Renal pelvis (tissue), 4 donors: ENCODE data around the gene TCAP. TPM values are rescaled to one million over a fixed set of nuclear protein-coding genes. Genes with fewer than 3 reads are reported as not detected.
"Not testable (repeated sequence)": the region's sequence is repeated elsewhere in the genome, so short reads cannot be mapped to it uniquely, and the experiment has no call there.

ENCODE experiments used
- DNase-seq: peaks from one replicate; pipeline ENCODE4 v3.0.0-alpha.2; 2013
- polyA plus RNA-seq, 3 donors: library from polyadenylated mRNA; unstranded; fragments of 120-200 nt; gene quantifications; one replicate each; pipeline ENCODE4 v1.2.1, GENCODE V29; 2013; ENCODE audit not compliant: insufficient read length in 3 of 3

Gene TCAP
- polyA plus RNA-seq, 3 donors = 1.5 to 2.0 (median 1.9) TPM

GRCh38 chr17:39679521-39680192 lies 14.5 kb downstream of the TCAP start:
- DNase-seq = no peak

GRCh38 chr17:39683295-39683939 lies 18.3 kb downstream of the TCAP start:
- no peak for DNase-seq

- DNase-seq = no peak
Measured at GRCh38 chr17:39684369-39685192, 19.4 kb downstream of the TCAP start.

- DNase-seq = no peak
Measured at GRCh38 chr17:39687101-39687545, 22.0 kb downstream of the TCAP start.

- DNase-seq = peak; percentile 92
Measured at GRCh38 chr17:39687546-39688474, 22.7 kb downstream of the TCAP start, which contains the start of gene PGAP3. Gene PGAP3, minus strand, starts transcription at chr17:39688057. Its CDS starts 43 bp downstream, at chr17:39688014.

GRCh38 chr17:39688475-39688835 lies 23.3 kb downstream of the TCAP start:
- DNase-seq = no peak

GRCh38 chr17:39688945-39689344 lies 23.8 kb downstream of the TCAP start:
- DNase-seq = no peak

- no peak for DNase-seq
Measured at GRCh38 chr17:39694593-39694992, 29.4 kb downstream of the TCAP start.

GRCh38 chr17:39695089-39695474 lies 29.9 kb downstream of the TCAP start:
- DNase-seq = no peak

- no peak for DNase-seq
Measured at GRCh38 chr17:39696731-39697130, 31.6 kb downstream of the TCAP start.

GRCh38 chr17:39697961-39698360 lies 32.8 kb downstream of the TCAP start:
- no peak for DNase-seq

GRCh38 chr17:39699157-39699817 lies 34.1 kb downstream of the TCAP start:
- DNase-seq = not testable (repeated sequence)

- DNase-seq = peak; percentile 88
Measured at GRCh38 chr17:39699818-39700147, 34.6 kb downstream of the TCAP start, which contains the start of gene ERBB2. Gene ERBB2, plus strand, starts transcription at chr17:39700064. Its CDS starts 175 bp downstream, at chr17:39700239.

- DNase-seq = peak; percentile 76
Measured at GRCh38 chr17:39700148-39700987, 35.2 kb downstream of the TCAP start.

- no peak for DNase-seq
Measured at GRCh38 chr17:39701012-39701783, 36.0 kb downstream of the TCAP start.

- DNase-seq = no peak
Measured at GRCh38 chr17:39701784-39702422, 36.8 kb downstream of the TCAP start.

- no peak for DNase-seq
Measured at GRCh38 chr17:39702901-39703893, 38.0 kb downstream of the TCAP start.
